GM18520 (cell line): ENCODE results near the gene CEP128.
A peak's percentile ranks its signal among the peaks of the same experiment; 100 is the strongest.
"Not testable (repeated sequence)": the region's sequence is repeated elsewhere in the genome, so short reads cannot be mapped to it uniquely, and the experiment has no call there.

Experiments used
- ATAC-seq: cut with Tn5 transposase; IDR thresholded peaks from one replicate; pipeline ENCODE4 v1.9.1; 2021; ENCODE audit not compliant: unreplicated experiment

CEP128 gene

GRCh38 chr14:80954687-80955299 is 13.3 kb upstream of the CEP128 start:
- no peak for ATAC-seq

GRCh38 chr14:80953211-80953610 is 11.7 kb upstream of the CEP128 start:
- not testable (repeated sequence) for ATAC-seq

- no peak for ATAC-seq
Observed at GRCh38 chr14:80951491-80951890, 10.0 kb upstream of the CEP128 start.

- no peak for ATAC-seq
Observed at GRCh38 chr14:80948291-80948690, 6.8 kb upstream of the CEP128 start.

- no peak for ATAC-seq
Observed at GRCh38 chr14:80946797-80947196, 5.3 kb upstream of the CEP128 start.

- ATAC-seq, result no peak
Observed at GRCh38 chr14:80946187-80946586, 4.6 kb upstream of the CEP128 start.

GRCh38 chr14:80944861-80945617 is 3.5 kb upstream of the CEP128 start:
- ATAC-seq, result no peak

- ATAC-seq, result peak; percentile 10
Observed at GRCh38 chr14:80942191-80942600, 658 bp upstream of the CEP128 start.

GRCh38 chr14:80940146-80940545 is 1.4 kb downstream of the CEP128 start:
- peak; percentile 29 for ATAC-seq

GRCh38 chr14:80933686-80934085 is 7.9 kb downstream of the CEP128 start:
- no peak for ATAC-seq

GRCh38 chr14:80933282-80933681 is 8.3 kb downstream of the CEP128 start:
- ATAC-seq, result no peak

GRCh38 chr14:80930836-80931389 is 10.6 kb downstream of the CEP128 start:
- ATAC-seq, result peak; percentile 97

GRCh38 chr14:80930095-80930494 is 11.4 kb downstream of the CEP128 start:
- ATAC-seq, result no peak

- ATAC-seq, result no peak
Observed at GRCh38 chr14:80927083-80927989, 14.2 kb downstream of the CEP128 start.

- no peak for ATAC-seq
Observed at GRCh38 chr14:80926397-80927082, 15.0 kb downstream of the CEP128 start.

GRCh38 chr14:80924365-80925103 is 17.0 kb downstream of the CEP128 start:
- ATAC-seq, result no peak

- ATAC-seq, result no peak
Observed at GRCh38 chr14:80923368-80923767, 18.2 kb downstream of the CEP128 start.

GRCh38 chr14:80919622-80920021 is 21.9 kb downstream of the CEP128 start:
- ATAC-seq, result no peak

- not testable (repeated sequence) for ATAC-seq
Observed at GRCh38 chr14:80912013-80912412, 29.5 kb downstream of the CEP128 start.

- ATAC-seq, result no peak
Observed at GRCh38 chr14:80906946-80907345, 34.6 kb downstream of the CEP128 start.
